Measurements from ENCODE around the gene ROBO1.
"Not testable (repeated sequence)": the region's sequence is repeated elsewhere in the genome, so short reads cannot be mapped to it uniquely, and the experiment has no call there.

Gene ROBO1

DNA sequence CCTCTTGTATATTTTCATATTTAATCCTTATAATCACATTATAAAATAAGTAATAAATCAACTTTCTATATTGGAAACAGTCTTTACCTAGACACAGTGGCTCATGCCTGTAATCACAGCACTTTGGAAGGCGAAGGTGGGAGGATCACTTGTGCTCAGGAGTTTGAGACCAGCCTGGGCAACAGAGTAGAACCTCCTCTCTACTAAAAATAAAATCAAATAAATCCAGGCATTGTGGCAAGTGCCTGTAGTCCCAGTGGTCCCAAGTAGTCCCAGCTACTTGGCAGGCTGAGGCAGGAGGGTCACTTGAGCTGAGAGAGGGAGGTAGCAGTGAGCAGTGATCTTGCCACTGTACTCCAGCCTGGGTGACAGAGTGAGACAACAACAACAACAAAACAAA lies 975.1 kb downstream of the ROBO1 start:
- no peak for DNase-seq (ENCODE audit: low spot score)

DNA sequence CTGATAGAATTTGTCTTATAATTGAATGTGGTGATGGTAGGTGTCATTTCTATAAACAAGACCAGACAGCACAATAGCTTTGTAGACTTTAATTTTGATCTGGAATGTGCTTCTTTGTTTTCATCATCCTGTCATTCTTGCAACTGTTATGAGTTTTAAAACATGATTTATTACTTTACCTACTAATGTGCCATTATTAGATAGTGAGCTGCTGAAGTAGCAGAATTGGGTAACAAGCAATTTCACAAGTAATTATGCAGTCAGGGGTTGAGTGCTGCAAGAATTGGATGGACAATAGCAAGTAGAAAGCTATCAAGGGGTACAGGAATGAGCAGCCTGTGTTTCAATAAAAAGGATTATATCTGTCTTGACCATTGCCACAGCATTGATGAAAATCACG lies 975.6 kb downstream of the ROBO1 start:
- no peak for DNase-seq (ENCODE audit: low spot score)

DNA sequence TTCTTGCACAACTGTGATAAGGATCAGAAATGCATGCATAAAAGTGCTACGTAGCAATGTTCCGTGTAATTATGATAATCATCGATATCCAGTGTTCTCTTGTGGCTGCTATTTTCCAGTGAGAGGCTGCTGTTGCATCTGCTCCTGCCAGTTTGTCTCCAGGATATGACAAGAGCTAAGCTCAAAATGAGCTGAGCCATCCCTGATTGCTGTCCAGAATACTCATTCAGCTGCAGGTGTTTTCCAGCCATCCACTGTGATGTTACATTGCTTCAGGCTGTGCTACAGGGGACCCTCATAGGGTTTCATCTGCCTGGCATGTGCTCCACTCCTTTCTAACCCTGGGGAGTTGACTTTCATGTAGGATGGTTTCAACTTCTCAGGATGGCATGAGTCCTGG lies 976.0 kb downstream of the ROBO1 start:
- no peak for DNase-seq (ENCODE audit: low spot score)

DNA sequence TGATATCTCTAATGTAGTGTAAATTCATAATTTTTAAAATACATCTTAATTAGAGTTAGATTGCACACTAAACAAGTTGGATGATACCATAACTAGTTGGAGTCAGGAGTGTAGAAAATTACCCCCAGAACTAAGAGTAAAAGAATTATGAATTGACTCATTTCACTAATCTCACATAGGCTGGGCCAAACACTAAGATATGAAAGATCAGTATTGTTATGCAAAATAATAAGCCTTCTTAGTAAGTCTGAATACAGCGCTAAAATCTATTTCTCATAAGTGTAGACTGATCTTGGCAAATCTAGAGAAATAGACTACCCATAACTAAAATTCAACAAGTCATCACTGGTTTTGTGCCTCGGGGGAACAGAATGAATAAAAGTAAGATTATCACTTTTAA lies 979.0 kb downstream of the ROBO1 start:
- no peak for DNase-seq (ENCODE audit: low spot score)

DNA sequence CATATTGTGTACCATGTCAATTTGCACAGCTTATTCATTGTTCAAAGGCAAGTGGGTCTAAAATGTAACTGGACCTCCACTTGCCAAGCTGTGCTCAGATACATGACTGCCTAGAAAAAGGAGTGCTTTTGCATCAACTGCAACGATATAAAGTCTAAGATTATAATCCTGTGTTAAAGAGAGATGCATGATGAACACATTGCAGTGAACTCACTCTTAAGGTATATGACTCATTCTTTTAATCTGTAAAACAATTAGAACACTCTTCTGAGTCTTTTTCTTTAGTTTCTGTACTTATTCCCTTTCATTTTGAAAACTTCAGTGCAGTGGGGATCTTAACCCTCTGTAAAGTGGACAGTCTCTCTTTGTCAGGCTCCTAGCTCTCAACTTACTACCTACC lies 982.8 kb downstream of the ROBO1 start:
- DNase-seq (ENCODE audit: low spot score), result no peak

DNA sequence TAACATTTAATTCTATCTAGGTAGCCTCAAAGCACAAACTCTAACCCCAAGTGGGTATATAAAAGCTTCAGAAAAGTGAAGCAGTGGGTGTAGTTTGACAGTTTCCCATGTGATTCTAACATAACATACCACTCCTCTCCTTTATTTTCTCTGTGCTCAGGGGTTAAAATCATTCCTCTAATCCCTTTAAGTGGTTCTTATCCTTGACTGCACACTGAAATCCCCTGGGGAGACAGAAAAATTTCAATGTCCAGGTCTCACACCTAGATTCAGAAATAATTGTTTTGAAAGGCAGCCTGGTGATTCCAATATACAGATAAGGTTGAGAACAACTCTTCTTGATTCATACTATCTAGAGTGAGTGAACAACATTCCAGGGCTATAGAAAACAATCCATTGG lies 986.4 kb downstream of the ROBO1 start:
- DNase-seq (ENCODE audit: low spot score), result no peak

DNA sequence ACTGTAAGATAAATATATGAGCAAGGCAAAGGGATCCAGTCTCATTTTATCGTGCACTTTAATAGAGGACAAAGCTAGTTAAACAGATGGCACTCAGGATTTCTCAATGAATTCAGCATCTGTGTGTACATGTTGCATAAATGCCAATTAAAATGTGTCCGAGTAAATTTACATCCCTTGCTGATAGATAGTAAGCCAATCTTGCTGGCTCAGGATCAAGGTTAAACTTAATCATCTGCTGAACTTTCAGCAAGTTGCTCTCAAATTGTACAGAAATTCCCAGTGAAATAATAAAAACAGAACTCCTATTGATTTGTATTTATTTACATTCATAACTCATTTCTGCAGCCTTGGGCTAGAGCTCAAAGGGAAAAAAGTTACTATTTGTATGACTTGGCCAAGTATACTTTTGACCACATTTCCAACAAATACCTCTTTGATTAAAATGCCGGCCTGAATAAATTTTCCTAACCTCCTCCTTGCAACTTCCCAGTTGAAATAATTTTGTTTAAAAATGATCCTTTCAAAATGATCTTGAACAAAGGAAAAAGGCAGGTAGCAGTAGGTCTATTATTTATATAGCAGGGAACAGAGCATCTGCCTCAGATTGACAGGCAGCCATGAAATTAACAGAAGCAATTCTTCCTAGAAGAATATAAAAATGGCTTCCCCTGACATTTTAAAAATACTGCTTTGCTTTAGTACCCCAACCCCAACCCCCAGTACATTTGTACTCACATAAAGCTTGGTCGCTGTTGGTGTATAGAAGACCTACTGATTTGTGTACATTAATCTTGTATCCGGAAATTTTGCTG lies 1001.9 kb downstream of the ROBO1 start:
- no peak for DNase-seq (ENCODE audit: low spot score)

DNA sequence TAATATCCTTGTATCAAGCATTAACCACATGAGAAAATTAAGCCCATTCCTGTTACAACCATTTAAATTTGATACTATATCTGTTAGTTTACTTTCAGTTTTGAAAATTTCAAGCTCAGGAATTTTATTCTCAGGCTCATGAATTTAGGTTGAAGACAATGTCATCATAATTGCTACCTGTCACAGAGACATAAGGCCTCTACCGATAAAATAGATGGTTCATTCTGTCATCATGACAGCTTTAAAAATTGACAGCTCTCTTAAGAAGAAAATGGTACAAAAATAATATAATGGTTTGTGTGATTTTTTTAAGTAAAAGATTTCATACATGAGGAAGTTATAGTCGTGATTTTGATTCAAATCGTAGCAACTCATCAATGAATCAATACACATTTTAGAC lies 1003.2 kb downstream of the ROBO1 start:
- no peak for DNase-seq (ENCODE audit: low spot score)

DNA sequence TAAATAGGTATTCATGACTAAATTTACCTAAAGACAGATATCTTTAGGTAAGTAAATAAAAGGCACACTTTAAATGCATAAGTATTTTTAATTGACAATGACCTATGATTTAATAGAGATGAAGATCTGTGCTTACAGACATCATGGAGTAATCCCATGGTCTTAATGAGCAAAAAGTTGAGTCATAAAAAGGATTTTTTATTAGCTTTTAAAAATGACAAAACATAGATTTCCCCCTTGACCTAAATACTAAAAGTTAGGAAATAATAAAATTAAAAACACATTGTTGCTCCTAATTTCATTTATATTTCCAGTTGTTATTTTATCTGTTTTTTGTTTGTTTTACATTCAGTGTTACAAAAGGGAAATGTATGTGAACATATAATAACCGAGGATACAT lies 1005.7 kb downstream of the ROBO1 start:
- DNase-seq (ENCODE audit: low spot score), result no peak

DNA sequence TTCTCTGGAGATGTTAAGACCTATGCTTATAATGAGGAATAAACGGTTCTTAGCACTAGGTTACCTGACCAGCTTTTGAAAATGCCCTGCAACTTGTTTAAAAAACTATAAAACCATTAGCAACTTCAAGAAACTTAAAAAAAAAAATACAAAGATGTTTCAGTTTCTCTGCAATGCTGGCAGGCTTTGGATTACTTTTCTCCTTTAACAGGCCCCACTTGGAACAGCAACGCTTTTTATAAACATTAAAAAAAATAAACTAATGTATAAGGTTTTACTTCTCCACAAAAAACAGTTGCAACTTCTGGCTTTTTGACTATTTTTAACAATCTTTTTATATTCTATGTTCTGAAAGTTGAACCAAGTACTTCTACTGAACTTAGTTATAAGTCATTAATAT lies 1006.7 kb downstream of the ROBO1 start:
- DNase-seq (ENCODE audit: low spot score), result no peak

DNA sequence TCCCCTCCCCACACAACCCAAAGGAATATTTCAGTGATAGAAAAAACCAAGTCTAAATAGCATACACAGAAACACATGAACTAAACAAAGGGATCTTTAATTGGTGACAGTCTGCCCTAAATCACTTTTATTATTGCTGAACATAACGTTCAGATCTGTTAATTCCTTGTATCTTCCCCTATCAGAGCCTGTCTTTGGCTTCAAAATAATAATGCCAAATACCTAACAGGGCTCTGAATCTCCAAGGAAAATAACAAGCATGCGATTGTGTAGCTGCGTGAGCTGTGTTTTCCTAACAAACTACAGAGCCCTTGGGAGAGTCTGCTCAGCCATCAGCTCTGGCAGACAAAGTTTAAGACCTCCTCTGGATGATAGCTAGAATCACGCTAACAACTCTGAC lies 1010.1 kb downstream of the ROBO1 start:
- DNase-seq (ENCODE audit: low spot score), result no peak

DNA sequence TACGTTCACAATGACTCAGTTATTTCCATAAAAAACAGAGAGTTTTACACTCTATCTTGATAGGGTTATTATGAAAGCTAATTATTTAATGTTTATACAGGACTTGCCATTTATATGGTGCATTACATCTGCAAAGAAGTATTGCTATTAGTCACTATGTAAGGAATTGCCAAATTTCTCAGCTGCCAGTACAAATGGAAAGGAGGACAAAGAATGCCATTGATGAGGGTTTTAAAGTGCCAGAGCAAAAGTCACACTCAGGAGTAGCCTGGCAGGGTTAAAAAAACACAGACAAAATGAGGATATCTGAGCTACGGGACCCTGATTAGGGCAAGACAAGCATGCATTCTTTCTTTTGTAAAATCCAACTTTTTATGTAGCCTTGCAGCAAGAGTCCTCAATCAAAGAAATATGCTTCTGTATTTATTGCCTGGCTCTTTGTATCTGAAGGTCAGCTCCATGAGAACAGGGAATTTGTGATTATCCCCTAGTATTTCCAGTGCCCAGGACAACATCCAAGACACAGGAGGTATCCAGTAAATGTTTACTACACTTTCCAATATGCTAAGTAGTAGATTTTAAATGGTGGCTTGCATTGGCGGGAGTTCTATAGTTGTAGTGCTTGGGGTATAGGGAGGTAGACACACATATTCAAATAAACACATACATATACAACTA lies 1013.6 kb downstream of the ROBO1 start:
- no peak for DNase-seq (ENCODE audit: low spot score)

DNA sequence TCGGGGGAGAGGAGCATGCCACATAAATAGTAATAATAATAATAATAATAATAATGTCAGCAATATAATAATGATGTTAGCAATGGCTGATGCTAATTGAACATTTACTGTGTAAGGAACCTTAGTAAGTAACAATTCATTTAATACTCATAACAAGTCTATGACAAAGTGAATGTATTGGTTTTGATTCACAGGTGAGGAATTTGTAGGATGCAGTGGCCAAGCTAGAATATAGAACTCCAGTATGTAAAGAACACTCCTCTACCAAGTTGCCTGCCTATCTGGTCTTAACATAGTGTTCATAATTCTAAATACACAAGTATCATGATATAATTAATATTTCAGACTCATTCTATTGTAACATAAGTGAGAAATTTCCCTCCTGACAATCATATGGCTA lies 1016.5 kb downstream of the ROBO1 start:
- no peak for DNase-seq (ENCODE audit: low spot score)

DNA sequence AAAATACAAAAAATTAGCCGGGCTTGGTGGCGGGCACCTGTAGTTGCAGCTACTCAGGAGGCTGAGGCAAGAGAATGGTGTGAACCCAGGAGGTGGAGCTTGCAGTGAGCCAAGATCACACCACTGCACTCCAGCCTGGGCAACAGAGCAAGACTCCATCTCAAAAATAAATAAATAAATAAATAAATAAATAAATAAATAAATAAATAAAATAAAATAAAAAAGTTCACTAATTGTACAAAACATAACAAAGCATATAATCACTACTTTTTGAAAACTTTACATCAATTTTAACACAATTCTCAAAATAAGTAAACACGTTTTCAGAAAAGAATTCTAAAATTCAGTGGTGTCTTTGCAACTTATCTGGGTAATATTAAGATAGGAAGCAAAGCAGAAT lies 1017.5 kb downstream of the ROBO1 start:
- not testable (repeated sequence) for DNase-seq (ENCODE audit: low spot score)

DNA sequence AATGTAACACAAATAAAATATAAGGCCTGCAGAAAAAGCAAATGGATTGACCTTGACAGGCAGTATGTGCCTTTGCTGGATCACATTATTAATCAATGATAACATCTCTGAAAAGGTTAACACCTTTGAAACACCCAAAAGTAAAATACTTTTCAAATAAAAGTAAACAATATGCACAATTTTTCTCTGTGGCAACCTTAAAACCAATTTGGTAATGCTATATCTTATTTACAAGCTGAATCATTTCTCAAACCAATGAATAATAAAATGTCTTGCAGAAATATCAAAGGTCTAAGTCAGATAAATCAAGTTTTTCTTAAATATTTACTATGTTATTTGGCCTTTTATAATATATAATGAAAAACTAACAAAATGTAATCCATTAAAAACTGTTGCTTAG lies 1018.7 kb downstream of the ROBO1 start:
- no peak for DNase-seq (ENCODE audit: low spot score)

DNA sequence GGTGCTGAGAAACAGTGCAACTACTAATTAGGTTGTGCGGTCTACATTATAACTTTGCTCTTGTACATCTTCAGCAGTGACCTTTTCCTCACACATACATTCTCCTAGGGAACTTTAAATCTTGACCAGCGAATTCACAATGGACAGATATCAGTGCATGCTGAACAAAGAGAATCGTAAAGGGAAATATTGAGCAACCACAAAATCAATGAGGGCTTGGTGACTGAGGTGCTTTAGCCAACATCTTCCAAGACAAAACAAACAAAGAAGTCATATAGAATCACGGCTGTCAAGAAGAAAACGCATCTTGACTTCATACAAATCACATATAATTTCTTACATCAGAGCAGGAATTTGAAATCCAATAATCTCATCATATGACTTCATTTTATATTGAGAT lies 1022.0 kb downstream of the ROBO1 start:
- DNase-seq (ENCODE audit: low spot score), result no peak

DNA sequence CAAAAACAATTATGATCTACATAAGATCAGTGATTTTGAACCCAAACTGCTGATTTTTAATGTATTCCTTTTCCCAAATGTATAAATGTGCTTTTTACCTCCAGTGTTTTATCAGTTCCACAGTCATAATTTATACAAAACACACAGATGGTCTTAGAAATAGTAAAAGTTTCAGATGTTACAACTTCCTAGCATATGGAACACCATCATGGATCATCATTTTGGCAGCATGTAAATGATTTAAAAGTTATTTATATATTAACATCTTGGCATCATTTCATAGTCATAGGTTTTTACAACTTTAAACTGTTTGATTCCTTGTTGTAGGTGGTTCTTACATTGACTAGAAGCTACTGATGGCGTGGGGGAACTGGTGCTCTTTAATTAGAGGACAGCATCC lies 1025.3 kb downstream of the ROBO1 start:
- no peak for DNase-seq (ENCODE audit: low spot score)

DNA sequence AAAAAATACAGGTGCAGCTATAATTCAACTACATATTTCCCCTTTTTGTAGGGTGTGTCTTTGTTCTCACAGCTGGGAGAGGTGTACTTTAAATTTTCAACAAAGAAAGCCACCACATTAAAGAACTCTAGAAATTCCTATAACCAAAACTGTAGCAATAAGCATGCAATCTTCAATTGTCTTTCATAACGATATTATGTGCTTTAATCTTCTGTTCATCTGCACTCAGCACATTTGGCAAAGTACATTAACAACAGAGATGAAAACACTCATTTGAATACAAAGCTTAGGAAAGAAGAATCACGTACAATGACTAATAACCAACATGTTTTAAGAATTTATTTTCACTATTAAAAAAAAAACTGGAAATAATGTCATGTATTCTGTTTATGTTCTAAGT lies 1025.8 kb downstream of the ROBO1 start:
- no peak for DNase-seq (ENCODE audit: low spot score)

DNA sequence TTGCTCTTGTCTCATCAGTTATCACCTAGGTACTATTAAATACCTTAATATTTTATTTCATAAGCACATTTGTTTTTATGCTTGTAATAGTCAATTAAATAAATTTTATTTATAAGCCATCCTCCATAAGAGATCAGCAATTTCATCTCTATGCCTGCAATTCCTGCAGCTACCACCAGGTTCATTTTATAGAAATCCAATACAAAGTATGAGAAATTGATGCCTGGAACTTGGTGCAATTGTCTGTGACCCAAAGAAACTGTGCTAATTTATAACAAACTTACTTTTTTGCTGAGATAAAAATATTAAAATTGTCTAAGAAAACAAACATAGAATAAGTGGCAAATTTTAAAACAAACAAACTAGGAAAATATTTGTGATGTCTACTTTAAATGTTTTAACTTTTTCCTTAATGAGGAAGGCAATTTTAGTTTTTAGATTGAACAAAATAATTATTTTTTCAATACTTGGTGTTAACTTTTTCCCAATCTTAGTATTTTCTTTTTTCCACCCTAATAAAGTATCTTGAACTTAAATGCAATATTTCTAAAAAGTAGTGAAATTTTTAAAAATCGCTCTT lies 1026.6 kb downstream of the ROBO1 start:
- no peak for DNase-seq (ENCODE audit: low spot score)

DNA sequence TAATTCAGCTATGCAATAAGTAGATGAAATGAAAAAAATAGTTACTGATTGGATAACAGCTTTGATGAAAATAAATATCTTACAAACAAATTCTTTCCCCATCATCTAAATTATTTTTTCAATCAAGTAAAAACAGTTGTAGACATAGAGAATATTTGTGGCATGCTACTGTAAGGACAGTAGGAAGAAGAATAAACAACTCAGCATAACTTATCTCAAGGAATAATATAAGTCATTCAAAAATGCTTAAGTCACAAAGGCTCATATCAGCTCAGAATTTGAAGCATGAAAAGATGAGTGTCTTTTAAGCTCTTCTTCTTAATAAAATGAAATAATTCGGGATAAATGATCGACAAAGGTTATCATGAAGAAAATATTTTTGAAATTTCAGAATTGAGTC lies 1029.0 kb downstream of the ROBO1 start:
- no peak for DNase-seq (ENCODE audit: low spot score)

DNA sequence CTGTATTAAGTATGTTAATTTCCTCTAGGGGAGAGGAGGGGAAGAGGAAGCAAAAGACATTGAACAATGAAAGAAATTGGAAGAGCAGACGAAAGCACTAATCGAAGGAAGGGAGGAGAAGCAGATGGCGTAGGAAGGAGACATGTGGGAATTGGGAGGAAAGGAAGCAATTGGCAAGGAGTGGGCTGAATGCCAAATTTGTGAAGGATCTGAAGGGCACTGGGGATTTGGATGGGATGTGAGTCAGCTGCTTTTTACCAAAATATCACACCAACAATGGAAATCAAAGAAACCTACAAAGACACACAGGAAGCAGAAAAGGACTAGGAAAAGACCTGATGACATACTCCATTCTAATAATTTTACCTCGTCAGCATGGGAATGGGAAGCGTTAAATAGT lies 1029.8 kb downstream of the ROBO1 start:
- DNase-seq (ENCODE audit: low spot score), result peak; percentile 85

DNA sequence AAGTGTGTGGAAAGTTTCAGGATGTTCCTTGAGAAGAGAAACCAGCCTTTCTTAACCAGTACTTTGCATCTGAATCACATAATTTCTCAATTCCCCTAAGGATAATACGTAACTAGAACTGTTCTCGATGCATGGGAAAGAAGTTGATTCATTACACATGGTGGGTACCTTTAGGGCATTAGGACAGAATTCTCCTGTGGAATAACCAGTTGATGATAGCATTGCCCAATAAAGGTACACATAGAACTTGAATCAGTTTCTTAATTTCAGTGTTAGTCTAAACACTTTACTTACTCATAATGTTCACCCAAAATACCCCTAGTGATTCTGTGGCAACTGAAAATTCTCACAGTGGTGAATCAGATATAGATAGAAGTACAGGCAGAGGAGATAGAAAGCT lies 1030.9 kb downstream of the ROBO1 start:
- DNase-seq (ENCODE audit: low spot score), result no peak

DNA sequence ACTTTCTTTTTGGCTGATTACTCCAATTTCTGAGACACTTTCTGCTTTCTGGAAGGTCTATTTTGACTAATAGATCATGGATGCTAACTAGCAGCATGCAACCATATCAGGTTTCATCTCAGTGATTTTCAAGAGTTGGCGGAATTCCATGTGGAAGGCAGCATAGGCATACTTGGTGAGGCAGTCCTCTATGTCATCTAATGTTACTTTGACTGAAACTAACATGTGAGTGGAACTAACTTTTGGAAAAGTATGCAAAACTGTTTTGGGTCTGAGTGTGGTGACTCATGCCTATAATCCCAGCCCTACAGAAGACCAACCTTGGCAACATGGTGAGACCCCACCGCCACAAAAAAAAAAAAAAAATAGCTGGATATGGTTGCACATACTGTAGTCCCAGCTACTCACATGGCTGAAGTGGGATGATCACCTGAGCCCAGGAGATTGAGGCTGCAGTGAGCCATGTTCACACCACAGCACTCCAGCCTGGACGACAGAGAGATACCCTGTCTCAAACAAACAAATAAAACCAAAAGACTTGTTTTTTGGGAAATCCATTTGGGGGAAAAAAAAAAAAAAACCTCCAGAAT lies 1033.7 kb downstream of the ROBO1 start:
- DNase-seq (ENCODE audit: low spot score), result no peak

Measured in kidney capillary endothelial cell (primary cell).